OCI-LY3 (cell line): ENCODE measurements around the gene NFIA.

ENCODE experiments used
- EZH2phosphoT487 ChIP-seq: fragments of 200-600 bp; shearing (Covaris generic); IDR thresholded peaks from 2 replicates; pipeline ENCODE4 v1.6.1; 2018; ENCODE audit warnings: antibody characterized with exemption, mixed run types, low read depth
- TF ChIP-seq, protein P1 (sequence below): fragments of 200-600, 300-600 bp; sonication (generic); IDR thresholded peaks from 2 replicates; pipeline ENCODE4 v1.5.1; 2014; ENCODE audit warnings: antibody characterized with exemption, low read length, low read depth

DNA sequence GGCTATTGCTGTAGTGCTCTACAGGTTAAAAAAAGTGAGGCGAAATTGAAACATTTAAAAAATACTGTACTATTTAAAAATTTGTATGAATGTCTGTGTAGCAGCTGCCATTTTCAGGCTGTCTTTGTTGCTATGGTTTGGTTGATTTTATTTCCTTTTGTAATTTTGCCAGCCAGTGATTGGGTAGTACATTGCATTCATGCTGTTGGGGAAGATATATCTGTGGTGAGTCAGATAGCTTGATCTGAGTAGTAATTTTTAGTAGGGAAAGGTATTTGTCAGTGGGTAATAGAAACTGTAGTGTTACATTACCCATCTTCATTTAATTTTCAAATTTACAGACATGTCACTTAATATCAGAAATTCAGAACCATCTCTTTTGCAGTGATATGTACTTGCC lies 15.0 kb downstream of the NFIA start:
- TF ChIP-seq, protein P1, sequence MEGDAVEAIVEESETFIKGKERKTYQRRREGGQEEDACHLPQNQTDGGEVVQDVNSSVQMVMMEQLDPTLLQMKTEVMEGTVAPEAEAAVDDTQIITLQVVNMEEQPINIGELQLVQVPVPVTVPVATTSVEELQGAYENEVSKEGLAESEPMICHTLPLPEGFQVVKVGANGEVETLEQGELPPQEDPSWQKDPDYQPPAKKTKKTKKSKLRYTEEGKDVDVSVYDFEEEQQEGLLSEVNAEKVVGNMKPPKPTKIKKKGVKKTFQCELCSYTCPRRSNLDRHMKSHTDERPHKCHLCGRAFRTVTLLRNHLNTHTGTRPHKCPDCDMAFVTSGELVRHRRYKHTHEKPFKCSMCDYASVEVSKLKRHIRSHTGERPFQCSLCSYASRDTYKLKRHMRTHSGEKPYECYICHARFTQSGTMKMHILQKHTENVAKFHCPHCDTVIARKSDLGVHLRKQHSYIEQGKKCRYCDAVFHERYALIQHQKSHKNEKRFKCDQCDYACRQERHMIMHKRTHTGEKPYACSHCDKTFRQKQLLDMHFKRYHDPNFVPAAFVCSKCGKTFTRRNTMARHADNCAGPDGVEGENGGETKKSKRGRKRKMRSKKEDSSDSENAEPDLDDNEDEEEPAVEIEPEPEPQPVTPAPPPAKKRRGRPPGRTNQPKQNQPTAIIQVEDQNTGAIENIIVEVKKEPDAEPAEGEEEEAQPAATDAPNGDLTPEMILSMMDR: no peak
- TF ChIP-seq EZH2phosphoT487: no peak
